Astrocyte (in vitro differentiated cells and primary cell): Measurements from ENCODE around the gene CASKIN1. TPM values are rescaled to one million over a fixed set of nuclear protein-coding genes. Genes with fewer than 3 reads are reported as not detected.

Experiments used
- DNase-seq: peaks from one replicate; pipeline ENCODE4 v3.0.0-alpha.2; 2010; ENCODE audit warnings: low read depth
- FAIRE-seq: peaks from 2 replicates; lab custom pipeline; 2011; peaks lifted over from hg19 to GRCh38; lab: Jason Lieb, UNC
- H2AFZ ChIP-seq: 2 replicates; pipeline ENCODE4 v1.6.0; 2012; ENCODE audit warnings: low read depth, low read length, inconsistent platforms
- H3K27ac ChIP-seq: 2 replicates; pipeline ENCODE4 v1.5.1; 2011; ENCODE audit warnings: low read depth, low read length, inconsistent platforms
- H3K27me3 ChIP-seq: 2 replicates; pipeline ENCODE4 v1.6.0; 2011; ENCODE audit warnings: low read length, inconsistent platforms; ENCODE audit not compliant: insufficient read depth
- H3K36me3 ChIP-seq: 2 replicates; pipeline ENCODE4 v1.5.1; 2011; ENCODE audit warnings: low read length, inconsistent platforms; ENCODE audit not compliant: insufficient read depth
- H3K4me1 ChIP-seq: 2 replicates; pipeline ENCODE4 v1.5.1; 2011; ENCODE audit warnings: low read length, inconsistent platforms; ENCODE audit not compliant: insufficient read depth
- H3K4me2 ChIP-seq: 2 replicates; pipeline ENCODE4 v1.6.0; 2012; ENCODE audit warnings: low read length, inconsistent platforms
- H3K4me3 ChIP-seq: 2 replicates; pipeline ENCODE4 v1.5.1; 2011; ENCODE audit warnings: low read depth, mild to moderate bottlenecking, low read length, inconsistent platforms; ENCODE audit not compliant: insufficient read depth
- H3K79me2 ChIP-seq: 2 replicates; pipeline ENCODE4 v1.6.0; 2012; ENCODE audit warnings: mild to moderate bottlenecking, low read length, inconsistent platforms; ENCODE audit not compliant: insufficient read depth
- H3K9ac ChIP-seq: 2 replicates; pipeline ENCODE4 v1.6.0; 2012; ENCODE audit warnings: mild to moderate bottlenecking, low read length, inconsistent platforms
- H3K9me3 ChIP-seq: 2 replicates; pipeline ENCODE4 v1.5.1; 2012; ENCODE audit warnings: low read depth, mild to moderate bottlenecking, low read length, inconsistent platforms; ENCODE audit not compliant: insufficient read depth
- H4K20me1 ChIP-seq: 2 replicates; pipeline ENCODE4 v1.6.0; 2012; ENCODE audit warnings: low read length, inconsistent platforms; ENCODE audit not compliant: insufficient read depth
- H3K27ac Mint-ChIP-seq: one replicate; pipeline ENCODE4 v1.8.0; 2021; ENCODE audit warnings: mild to moderate bottlenecking, mixed read lengths; ENCODE audit not compliant: unreplicated experiment
- H3K27me3 Mint-ChIP-seq: one replicate; pipeline ENCODE4 v1.8.0; 2021; ENCODE audit warnings: low read depth, mixed read lengths; ENCODE audit not compliant: unreplicated experiment
- H3K36me3 Mint-ChIP-seq: one replicate; pipeline ENCODE4 v1.8.0; 2021; ENCODE audit warnings: low read depth, mixed read lengths; ENCODE audit not compliant: unreplicated experiment
- H3K4me1 Mint-ChIP-seq: one replicate; pipeline ENCODE4 v1.8.0; 2021; ENCODE audit warnings: low read depth, mixed read lengths; ENCODE audit not compliant: unreplicated experiment
- H3K4me3 Mint-ChIP-seq: one replicate; pipeline ENCODE4 v1.8.0; 2021; ENCODE audit warnings: mild to moderate bottlenecking, moderate library complexity, mixed read lengths; ENCODE audit not compliant: unreplicated experiment
- H3K9me3 Mint-ChIP-seq: one replicate; pipeline ENCODE4 v1.8.0; 2021; ENCODE audit warnings: mild to moderate bottlenecking, mixed read lengths; ENCODE audit not compliant: unreplicated experiment
- EZH2 ChIP-seq: IDR thresholded peaks from 2 replicates; pipeline ENCODE4 v1.6.1; 2012; ENCODE audit warnings: mild to moderate bottlenecking, low read length, inconsistent platforms; ENCODE audit not compliant: insufficient read depth
- total RNA-seq: library from RNA; stranded (reverse); gene quantifications from 2 replicates; pipeline ENCODE4 v1.2.1, GENCODE V29; 2021
- TF ChIP-seq, protein P1 (sequence below): IDR thresholded peaks from 2 replicates; pipeline ENCODE4 v1.5.1; 2011; ENCODE audit warnings: low read depth, mild to moderate bottlenecking, inconsistent platforms, low read length, moderate library complexity; ENCODE audit not compliant: insufficient read depth

CASKIN1 gene
- total RNA-seq, 1 donor from 2014 or later = 0.66 TPM

DNA sequence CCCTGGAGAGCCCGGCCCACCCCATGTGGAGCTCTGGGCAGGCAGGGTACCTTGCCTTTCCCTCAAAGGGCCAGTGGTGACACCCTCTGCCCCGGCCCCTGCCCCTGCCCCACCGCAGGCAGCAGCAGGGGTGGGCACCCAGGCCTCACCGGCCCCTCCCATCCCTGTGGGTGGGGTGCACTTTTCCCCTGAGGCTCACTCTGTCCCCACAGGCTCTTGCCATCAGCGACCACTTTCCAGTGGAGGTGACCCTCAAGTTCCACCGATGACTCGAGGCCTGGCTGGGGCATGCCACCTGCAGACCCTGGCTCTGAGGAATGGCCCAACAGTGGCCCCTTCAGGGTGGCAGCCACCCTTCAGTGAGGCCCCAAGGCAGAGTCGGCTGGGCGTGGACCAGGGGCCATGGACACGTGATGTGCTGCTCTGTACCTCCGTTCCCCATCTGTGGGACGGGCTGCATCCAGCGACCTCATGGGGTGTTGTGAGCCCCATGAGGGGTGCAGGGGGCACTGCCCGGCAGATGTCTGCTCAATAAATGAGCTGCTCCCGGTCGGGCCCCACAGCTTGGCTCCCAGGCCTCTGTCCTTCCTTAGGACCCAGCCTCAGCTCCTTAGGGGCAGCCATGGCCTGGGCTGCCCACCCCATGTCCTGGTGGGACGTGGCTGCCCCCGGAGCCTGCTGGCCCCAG is 41.9 kb upstream of the CASKIN1 start:
- H3K27me3 Mint-ChIP-seq = no peaks in the 10 kb centered on the region
- FAIRE-seq (no peak), DNase-seq (no peak)
- H3K4me3 Mint-ChIP-seq = no peak overlapping the region
- no peak overlapping the region for H3K4me2 ChIP-seq
- H2AFZ ChIP-seq = no peak overlapping the region
- H3K36me3 Mint-ChIP-seq = peaks cover 3% of the 10 kb centered on the region
- no peak overlapping the region for H3K27ac ChIP-seq
- peaks cover 25% of the 10 kb centered on the region for H4K20me1 ChIP-seq
- H3K4me1 Mint-ChIP-seq = no peaks in the 10 kb centered on the region
- no peak overlapping the region for H3K4me3 ChIP-seq
- H3K4me1 ChIP-seq = peaks cover 10% of the 10 kb centered on the region
- no peaks in the 10 kb centered on the region for H3K36me3 ChIP-seq
- H3K27ac Mint-ChIP-seq = no peak overlapping the region
- no peaks in the 10 kb centered on the region for H3K9me3 ChIP-seq
- TF ChIP-seq, protein P1, sequence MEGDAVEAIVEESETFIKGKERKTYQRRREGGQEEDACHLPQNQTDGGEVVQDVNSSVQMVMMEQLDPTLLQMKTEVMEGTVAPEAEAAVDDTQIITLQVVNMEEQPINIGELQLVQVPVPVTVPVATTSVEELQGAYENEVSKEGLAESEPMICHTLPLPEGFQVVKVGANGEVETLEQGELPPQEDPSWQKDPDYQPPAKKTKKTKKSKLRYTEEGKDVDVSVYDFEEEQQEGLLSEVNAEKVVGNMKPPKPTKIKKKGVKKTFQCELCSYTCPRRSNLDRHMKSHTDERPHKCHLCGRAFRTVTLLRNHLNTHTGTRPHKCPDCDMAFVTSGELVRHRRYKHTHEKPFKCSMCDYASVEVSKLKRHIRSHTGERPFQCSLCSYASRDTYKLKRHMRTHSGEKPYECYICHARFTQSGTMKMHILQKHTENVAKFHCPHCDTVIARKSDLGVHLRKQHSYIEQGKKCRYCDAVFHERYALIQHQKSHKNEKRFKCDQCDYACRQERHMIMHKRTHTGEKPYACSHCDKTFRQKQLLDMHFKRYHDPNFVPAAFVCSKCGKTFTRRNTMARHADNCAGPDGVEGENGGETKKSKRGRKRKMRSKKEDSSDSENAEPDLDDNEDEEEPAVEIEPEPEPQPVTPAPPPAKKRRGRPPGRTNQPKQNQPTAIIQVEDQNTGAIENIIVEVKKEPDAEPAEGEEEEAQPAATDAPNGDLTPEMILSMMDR = no peak
- TF ChIP-seq EZH2 = no peak
- no peaks in the 10 kb centered on the region for H3K9me3 Mint-ChIP-seq
- H3K79me2 ChIP-seq = no peaks in the 10 kb centered on the region
- H3K27me3 ChIP-seq = peaks cover 4% of the 10 kb centered on the region
- H3K9ac ChIP-seq = no peak overlapping the region

DNA sequence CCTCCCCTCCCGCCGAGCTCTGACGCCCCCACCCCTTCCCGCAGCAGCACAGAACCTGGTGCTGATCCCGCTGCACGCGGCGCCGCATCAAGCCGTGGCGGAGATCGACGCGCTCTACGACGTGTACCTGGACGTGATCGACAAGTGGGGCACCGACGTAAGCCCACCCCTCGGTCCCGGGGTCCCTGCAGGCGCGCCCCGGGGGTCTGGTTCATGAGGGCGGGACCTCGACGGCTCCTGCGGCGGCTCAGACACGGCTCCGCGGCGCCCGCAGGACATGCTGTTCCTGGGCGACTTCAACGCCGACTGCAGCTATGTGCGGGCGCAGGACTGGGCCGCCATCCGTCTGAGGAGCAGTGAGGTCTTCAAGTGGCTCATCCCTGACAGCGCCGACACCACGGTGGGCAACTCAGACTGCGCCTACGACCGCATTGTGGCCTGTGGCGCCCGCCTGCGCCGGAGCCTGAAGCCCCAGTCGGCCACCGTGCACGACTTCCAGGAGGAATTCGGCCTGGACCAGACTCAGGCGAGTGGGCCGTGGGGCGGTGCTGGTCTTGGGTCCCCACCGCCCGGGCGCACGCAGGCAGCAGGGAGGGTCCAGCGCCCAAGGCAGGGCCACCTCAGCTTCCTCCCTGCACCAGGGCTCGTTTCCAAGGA is 41.2 kb upstream of the CASKIN1 start:
- no peaks in the 10 kb centered on the region for H3K27me3 Mint-ChIP-seq
- H3K4me1 Mint-ChIP-seq = no peaks in the 10 kb centered on the region
- no peaks in the 10 kb centered on the region for H3K9me3 Mint-ChIP-seq
- no peak overlapping the region for H2AFZ ChIP-seq
- H3K27me3 ChIP-seq = peaks cover 4% of the 10 kb centered on the region
- FAIRE-seq = no peak
- H3K4me3 ChIP-seq = no peak overlapping the region
- H4K20me1 ChIP-seq = peaks cover 25% of the 10 kb centered on the region
- H3K36me3 ChIP-seq = no peaks in the 10 kb centered on the region
- H3K4me1 ChIP-seq = peaks cover 10% of the 10 kb centered on the region
- no peak overlapping the region for H3K27ac ChIP-seq
- no peak overlapping the region for H3K9ac ChIP-seq
- TF ChIP-seq, protein P1 = no peak
- TF ChIP-seq EZH2 = peak; percentile 12
- H3K36me3 Mint-ChIP-seq = peaks cover 3% of the 10 kb centered on the region
- H3K27ac Mint-ChIP-seq = no peak overlapping the region
- no peak overlapping the region for H3K4me3 Mint-ChIP-seq
- H3K4me2 ChIP-seq = no peak overlapping the region
- no peaks in the 10 kb centered on the region for H3K79me2 ChIP-seq
- DNase-seq = no peak
- H3K9me3 ChIP-seq = no peaks in the 10 kb centered on the region

DNA sequence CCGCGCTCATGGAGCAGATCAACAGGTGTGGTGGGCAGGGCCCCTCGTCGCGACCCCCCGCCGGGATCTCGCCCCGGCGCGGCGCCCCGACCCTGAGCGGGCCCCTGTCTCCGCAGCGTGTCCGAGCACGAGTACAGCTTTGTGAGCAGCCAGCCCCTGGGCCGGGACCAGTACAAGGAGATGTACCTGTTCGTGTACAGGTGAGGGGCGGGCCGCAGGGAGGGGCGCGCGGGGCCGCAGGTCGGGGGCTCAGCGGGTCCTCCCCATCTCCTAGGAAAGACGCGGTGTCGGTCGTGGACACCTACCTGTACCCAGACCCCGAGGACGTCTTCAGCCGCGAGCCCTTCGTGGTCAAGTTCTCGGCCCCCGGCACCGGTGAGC is 40.7 kb upstream of the CASKIN1 start:
- DNase-seq = no peak
- Histone ChIP-seq H3K4me1 (peaks cover 10% of the 10 kb centered on the region), H3K9me3 (no peaks in the 10 kb centered on the region), H3K4me3 (peak overlapping the region; percentile 17), H2AFZ (no peak overlapping the region), H3K79me2 (no peaks in the 10 kb centered on the region), H3K36me3 (no peaks in the 10 kb centered on the region), H3K27ac (no peak overlapping the region), H3K4me2 (peak overlapping the region; percentile 81), H4K20me1 (peaks cover 22% of the 10 kb centered on the region), H3K9ac (no peak overlapping the region), H3K27me3 (peaks cover 4% of the 10 kb centered on the region)
- H3K27ac Mint-ChIP-seq = no peak overlapping the region
- no peaks in the 10 kb centered on the region for H3K4me1 Mint-ChIP-seq
- H3K27me3 Mint-ChIP-seq = no peaks in the 10 kb centered on the region
- FAIRE-seq = no peak
- peaks cover 3% of the 10 kb centered on the region for H3K36me3 Mint-ChIP-seq
- no peak overlapping the region for H3K4me3 Mint-ChIP-seq
- no peaks in the 10 kb centered on the region for H3K9me3 Mint-ChIP-seq
- TF ChIP-seq, protein P1 = no peak
- TF ChIP-seq EZH2 = peak; percentile 85
